HG02571 (cell line): ENCODE data around the gene DNAJB1.

Experiments used
- ATAC-seq: cut with Tn5 transposase; IDR thresholded peaks from one replicate; pipeline ENCODE4 v1.9.1; 2021; ENCODE audit warnings: mild to moderate bottlenecking, moderate library complexity; ENCODE audit not compliant: unreplicated experiment

DNAJB1 gene

DNA sequence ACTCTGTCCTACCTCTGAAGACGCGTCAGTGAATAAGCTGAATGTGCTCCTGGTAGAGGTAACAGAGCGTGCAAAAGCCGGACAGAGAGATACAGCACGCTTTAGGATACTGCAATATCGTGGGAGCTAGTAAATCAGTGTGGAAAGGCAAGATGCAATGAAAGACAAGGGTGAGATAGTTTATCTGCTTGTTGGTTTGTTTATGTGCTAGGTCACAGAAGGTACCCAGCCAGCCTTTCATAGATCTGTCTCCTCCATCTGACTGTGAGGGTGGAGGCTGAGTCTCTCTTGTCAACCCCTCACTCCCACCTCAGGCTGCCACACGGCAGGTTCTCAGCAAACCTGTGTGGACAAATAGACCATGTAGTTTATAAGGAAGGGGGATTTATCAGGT is 21.4 kb downstream of the DNAJB1 start:
- no peak for ATAC-seq

DNA sequence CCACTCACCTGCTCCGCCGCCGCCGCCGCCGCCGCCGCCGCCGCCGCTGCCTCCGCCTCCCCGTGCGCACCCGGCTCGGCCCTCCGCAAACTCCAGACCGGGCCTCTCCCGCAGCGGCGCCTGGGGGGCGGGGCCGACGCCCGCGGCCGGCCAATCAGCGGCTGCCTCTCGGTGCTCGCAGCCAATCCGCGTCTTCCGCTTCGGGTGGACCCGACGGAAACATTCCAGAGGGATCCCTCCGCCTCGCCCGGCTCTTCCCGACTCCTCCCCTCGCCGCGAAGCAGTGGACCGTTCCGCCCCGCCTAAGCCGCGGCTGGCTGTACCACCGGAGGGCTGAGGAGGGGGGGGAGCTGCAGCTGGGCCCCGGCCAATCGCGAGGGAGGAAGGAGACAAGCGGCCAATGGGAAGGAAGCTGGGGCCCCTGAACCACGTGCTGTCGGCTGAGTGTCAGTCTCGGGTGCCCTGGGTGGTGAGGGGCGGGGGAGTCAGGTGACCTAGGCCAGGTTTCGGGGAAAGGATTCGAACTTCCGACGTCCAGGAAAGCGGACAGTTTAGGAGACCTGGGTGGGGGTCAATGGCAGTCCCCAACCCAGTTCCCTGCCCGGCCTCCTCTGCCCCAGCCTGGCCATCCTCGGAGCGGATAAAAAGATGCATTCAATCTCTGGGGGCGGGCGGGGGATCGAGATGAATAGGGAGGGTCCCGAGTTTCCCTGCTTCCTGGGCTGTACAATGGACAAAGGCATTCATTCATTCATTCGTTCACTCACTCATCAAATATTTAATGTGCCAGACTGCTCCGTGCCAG is 22.0 kb downstream of the DNAJB1 start, which contains the start of gene GIPC1:
GIPC1 (minus strand) TSS at position 99 of the 805 bp plus-strand sequence. CDS start 13,151 bp downstream, outside the sequence.
- ATAC-seq, result no peak

DNA sequence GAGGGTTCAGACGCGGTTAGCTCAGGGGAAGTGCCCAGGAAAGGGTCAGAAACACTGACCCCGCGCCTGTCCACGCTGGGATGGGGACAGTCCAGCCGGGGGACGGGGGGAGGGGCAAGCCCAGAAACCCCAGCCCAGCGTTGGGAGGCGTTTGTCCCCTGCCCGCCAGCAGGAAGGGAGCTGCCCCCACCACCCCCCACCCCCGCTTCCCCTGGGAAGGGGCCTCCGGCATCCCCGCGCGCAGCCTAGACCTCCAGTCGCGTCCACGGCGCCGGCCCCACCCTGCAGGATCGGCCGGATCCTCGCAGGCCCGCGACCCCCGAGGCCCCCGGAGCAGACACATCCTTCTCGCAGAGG is 22.5 kb downstream of the DNAJB1 start:
- ATAC-seq, result no peak

DNA sequence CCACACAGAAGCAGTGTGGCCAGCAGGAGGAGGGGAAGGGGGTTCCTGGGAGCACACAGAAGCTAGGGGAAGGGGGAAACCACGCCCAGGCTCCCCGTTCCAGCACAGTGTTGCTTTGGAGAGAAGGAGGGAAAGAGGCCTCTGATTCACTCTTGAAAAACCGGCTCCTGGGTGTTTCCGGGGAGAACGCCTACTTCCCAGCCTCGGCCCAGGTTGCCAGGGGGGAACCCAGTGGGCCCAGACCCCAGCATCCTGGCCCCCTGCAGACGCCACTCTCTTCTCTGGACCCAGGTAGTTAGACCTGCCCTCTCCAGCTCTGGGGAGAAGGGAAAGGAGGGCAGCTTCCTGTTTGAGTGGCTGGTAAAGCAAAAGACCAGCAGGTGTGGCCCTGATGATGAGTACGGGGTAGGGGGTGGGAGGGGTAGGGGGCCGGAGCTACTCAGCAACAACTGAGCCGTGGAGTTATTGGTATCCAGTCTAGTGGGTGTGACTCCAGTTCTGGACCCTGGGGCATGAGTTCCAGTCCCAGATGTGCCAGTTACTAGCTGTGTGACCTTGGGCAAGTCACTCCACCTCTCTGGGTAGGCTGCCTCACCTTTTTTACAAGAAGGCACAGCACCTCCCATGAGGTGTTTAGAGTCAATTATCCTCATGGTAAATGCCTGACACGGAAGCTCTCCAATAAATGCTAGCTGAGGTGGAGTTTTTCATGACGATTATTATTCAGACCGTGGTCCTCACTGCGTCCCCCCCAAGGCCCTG is 23.1 kb downstream of the DNAJB1 start:
- ATAC-seq, result no peak

DNA sequence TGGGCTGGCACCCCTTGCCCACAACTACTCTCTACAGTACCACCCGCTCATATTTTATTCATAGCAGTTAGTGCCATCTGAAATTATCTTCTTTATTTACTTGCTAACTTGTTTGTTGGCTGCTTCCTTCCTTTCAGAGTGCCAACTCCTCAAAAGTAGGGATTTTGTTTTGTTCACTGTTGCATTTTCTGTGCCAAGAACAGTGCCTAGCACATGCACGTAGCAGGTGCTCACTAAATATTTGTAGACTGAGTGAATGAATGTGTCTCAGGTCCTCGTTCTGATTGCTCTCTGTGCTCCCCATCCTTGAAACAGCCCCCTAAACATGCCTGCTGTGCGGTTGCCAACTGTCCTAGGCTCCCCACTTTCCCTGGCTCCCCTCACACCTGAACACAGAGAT is 23.8 kb downstream of the DNAJB1 start:
- no peak for ATAC-seq

DNA sequence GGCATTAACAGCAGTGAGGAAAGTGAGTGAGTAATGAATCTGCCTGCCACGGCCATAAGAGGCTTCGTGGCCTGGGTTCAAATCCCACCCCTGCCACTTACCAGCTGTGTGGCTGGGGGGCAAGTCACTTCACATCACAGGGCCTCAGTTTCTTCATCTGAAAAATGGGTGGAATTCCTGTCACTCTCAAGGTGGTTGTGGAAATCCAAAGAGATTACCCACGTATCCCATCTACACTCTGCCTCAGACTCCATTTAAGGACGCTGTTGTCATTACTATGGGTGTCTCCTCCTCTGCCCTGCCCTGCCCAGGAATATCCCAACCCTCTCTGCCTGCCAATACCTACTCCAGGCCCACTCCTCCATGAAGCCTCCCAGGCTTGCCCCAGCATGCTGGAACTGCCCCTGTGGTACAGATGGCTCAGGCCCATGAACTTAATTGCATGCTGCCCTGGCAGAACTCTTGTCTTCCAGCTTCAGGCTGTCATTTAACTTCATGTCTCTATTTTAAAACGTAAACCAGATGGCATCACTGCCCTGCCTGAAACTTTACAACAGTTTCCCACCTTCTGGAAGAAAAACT is 25.4 kb downstream of the DNAJB1 start:
- no peak for ATAC-seq

- no peak for ATAC-seq
Measured at GRCh38 chr19:14487370-14488125, 30.6 kb downstream of the DNAJB1 start.

DNA sequence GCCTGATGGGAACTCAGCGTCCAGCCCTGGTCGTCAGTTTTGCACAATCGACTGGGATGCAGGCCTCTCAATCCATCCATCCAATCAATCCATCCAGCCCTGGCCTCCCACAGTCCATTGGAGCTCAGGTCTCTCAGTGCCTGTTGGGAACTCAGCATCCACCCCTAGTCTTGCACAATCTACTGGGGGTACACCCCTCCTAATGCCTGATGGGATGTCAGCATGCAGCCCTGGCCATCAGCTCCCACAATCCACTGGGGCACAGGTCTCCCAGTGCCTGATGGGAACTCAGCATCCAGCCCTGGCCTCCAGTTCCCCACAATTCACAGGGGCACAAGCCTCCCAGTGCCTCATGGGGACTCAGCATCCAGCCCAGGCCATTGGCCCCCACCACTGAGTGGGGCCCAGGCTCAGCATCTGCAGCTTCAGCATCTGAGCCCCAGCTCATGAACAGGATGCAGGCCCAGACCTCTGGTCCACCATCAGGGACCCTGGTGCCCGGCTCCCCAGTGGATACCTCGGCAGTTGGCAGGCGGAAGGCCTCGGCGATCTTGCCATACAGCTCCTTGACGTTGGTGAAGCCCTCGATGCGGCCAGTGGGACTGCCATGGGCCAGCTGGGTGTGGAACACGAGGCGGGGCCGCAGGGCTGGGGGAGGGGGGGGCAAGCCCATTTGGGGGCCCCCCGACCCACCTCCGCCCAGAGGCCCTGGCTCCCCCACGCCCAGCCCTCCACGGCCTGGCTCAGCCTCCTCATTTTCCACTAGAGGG is 35.8 kb downstream of the DNAJB1 start:
- ATAC-seq, result no peak

DNA sequence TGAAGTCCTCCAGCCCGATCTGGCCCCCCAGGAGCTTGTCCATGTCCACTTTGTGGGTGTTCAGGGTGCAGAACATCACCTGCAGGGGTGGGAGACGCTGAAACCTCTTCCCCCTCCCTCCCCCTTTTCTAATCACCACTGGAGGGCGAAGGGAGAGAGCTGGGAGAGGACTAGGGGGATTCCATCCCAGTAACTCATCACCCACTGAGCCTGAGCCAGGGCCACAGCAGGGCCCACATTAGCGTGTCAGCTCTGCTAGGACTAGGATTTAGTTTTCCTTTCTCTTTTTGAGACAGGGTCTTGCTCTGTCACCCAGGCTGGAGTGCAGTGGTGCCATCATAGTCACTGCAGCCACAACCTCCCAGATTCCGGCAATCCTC is 37.5 kb downstream of the DNAJB1 start:
- ATAC-seq, result no peak

- ATAC-seq, result no peak
Measured at GRCh38 chr19:14479975-14480699, 38.1 kb downstream of the DNAJB1 start.

DNA sequence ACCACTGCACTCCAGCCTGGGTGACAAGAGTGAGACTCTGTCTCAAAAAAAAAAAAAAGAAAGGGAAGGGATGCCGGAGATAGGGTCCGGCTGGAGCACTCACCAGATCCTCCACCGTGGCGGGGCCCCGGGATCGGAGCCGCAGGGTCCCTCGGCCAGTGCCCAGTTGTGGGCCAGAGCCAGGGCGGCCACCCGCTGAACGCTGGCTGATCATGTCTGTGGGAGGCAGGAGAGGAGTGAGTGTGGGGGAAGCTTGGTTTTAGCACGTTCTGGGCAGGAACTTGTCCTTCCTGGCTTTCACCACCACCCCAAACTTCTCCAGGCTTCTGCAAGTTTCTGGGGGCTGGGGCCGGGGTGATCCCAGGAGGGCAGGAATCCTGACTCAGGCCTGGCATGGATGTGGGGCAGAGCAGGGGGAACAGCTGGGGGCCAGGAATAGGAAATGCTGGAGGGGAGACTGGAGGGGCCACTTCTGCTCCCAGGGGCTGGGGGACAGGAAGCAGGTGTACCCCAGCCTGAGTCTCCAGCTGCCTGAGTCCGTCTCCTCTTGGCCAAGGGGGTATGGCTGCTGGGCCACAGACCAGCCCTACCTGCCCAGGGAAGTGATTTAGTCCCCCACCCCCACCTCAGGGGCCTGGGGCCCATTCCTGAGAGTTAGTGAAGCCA is 38.8 kb downstream of the DNAJB1 start:
- ATAC-seq, result no peak

DNA sequence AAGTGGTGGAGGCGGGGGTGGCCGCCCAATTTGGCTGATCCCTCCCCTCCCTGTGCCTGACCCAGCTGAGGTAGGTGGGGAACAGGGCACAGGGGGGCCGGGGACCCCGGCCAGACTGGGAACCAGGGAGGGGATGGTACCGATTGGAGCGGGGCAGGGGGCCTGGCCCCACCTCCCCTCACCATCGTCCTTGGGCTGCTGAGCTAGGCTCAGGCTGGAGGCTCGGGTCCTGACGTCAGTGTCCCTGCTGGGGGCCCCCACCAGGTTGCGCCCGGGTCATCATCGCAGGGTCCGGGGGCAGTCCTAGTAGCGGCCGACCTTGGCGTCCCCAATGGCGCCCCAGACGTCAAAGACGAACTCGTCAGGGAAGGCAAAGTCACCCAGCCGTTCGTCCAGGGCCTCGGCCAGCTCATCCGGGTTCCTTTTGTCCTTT is 40.1 kb downstream of the DNAJB1 start:
- no peak for ATAC-seq

- ATAC-seq, result no peak
Measured at GRCh38 chr19:14477418-14478112, 40.6 kb downstream of the DNAJB1 start.

DNA sequence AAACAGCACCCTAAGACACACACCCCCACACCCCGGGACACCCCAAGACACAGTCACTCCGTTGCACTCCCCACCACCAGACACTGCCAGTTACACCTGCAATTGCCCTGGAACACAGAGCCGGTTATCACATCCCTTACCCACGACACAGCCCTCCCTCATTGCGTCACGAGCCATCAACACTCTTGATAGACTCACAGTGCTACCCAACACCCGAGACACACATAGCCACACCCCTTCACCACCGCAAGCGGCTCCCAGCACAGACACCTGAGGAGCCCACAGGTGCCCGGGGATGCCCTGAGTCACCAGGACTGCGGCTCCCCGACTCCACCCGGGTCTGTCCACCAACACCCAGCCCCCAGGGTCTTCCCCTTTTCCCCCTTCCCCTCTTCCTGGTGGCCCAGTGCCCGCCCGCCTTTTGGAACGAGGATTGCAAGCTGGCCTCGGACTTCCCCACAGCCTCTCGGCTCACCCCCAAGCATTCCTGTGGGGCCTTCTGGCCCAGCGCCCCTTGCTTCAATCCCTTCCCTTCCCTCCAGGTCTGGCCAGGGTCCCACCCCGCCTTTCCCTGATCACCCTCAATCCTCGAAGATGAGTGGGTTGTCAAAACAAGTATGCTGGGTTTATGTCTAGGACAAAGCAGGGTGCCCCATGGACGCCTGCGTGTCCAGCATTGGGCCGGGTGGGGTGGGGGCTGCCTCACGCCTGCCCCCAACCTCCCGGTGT is 41.4 kb downstream of the DNAJB1 start:
- no peak for ATAC-seq

- ATAC-seq, result no peak
Measured at GRCh38 chr19:14476327-14476672, 41.9 kb downstream of the DNAJB1 start.

DNA sequence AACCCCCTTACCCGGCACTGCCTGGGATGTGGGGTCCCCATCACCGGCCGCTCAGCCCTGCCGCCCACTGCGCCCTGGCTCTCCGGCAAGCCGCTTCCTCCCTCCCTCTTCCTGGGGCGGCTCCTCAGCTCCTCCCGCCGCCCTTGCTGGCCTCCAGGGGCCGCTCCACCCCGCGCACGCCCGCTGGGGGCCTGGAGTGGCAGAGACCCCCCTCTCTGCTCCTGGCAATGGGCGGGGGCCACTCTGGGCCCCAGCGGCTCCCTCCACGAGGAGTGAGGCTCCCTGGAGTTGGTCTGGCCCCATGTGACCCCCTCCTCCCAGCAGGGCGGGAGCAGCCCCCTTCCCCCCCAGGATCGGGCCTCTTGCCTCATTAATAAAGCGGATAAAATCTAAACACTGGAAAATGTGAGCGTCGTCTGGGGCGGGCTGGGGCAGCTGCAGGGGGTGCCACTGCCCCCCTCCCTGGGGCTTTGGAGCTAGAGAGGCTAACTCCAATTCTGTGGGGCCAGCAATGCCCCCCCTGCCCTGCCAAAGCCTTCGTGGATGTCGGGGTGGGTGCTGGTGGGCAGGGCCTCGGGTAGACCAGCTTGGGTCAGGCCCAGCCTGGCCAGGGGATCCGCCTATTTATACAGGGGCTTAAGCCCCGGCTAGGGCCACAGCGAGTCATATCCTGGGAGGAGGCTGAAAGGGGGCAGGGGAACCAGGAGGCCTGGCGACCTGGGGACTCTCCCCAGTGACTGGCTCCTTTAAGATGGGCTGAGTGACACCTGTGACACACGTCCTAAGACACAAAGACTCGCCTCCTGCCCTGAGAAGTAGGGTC is 42.7 kb downstream of the DNAJB1 start, which contains the start of gene PTGER1:
PTGER1 (minus strand) TSS at position 104 of the 823 bp plus-strand sequence. CDS start 1,034 bp downstream, outside the sequence.
- no peak for ATAC-seq

- no peak for ATAC-seq
Measured at GRCh38 chr19:14474827-14475226, 43.4 kb downstream of the DNAJB1 start.
